Prostate gland (tissue), 2 donors: ENCODE data around the gene UNC50. TPM values are rescaled to one million over a fixed set of nuclear protein-coding genes. Genes with fewer than 3 reads are reported as not detected.

Experiments
- DNase-seq: peaks from one replicate; pipeline ENCODE4 v3.0.0-alpha.2; 2019; ENCODE audit warnings: low spot score
- H3K27ac ChIP-seq, 2 donors: fragments of 200-600 bp; sonication (generic); 2 replicates each; pipeline ENCODE4 v1.5.1; 2017 to 2019
- H3K27me3 ChIP-seq: fragments of 200-600 bp; sonication (generic); replicated peaks from 2 replicates; pipeline ENCODE4 v1.5.1; 2019; ENCODE audit not compliant: insufficient read depth
- H3K36me3 ChIP-seq, 2 donors: fragments of 200-600 bp; sonication (generic); 1 replicate in 1 of 2; 2 replicates in 1 of 2; pipeline versions ENCODE4 v1.5.1 to v1.8.1; 2017 to 2019
- H3K4me1 ChIP-seq: fragments of 200-600 bp; sonication (generic); replicated peaks from 2 replicates; pipeline ENCODE4 v1.5.1; 2019
- H3K4me3 ChIP-seq, 2 donors: fragments of 200-600 bp; sonication (generic); 2 replicates each; pipeline ENCODE4 v1.5.1; 2017 to 2019
- H3K9me3 ChIP-seq: fragments of 200-600 bp; sonication (generic); 2 replicates; pipeline ENCODE4 v1.5.1; 2017
- CTCF ChIP-seq, 4 experiments: fragments of 200-600 bp in 2 of 4; fragments of 450-650 bp in 2 of 4; sonication (generic) in 2 of 4; IDR thresholded peaks; 1 replicate in 3 of 4; 2 replicates in 1 of 4; pipeline ENCODE4 v1.5.1; 2016 to 2019; ENCODE audit warnings: antibody characterized with exemption in 4 of 4, mild to moderate bottlenecking in 2 of 4, moderate library complexity in 2 of 4
- POLR2A ChIP-seq: fragments of 450-650 bp; IDR thresholded peaks from one replicate; pipeline ENCODE4 v1.6.1; 2016; ENCODE audit warnings: antibody characterized with exemption, mild to moderate bottlenecking
- POLR2AphosphoS5 ChIP-seq: sonication (generic); formaldehyde crosslinking; IDR thresholded peaks from one replicate; pipeline ENCODE4 v1.6.1; 2017; ENCODE audit warnings: antibody characterized with exemption
- WGBS: methylation state at CpG from one replicate; pipeline ENCODE4 v1.1.5; 2018; 5-methylcytosine and 5-hydroxymethylcytosine counted together
- intact Hi-C: fragments of 100-400 bp; cut with DNase I; formaldehyde crosslinking; loops from one replicate; pipeline ENCODE4 v1.14.2; 2022
- total RNA-seq, 2 donors: library from RNA; depleted of rRNA; stranded (reverse); fragments of >200 nt; gene quantifications; one replicate each; pipeline ENCODE4 v1.1.0, GENCODE V29; 2016

UNC50 gene
- total RNA-seq, 2 donors from 2014 or later: 42.5 to 49.9 TPM

- Histone ChIP-seq H3K36me3 (no peaks in the 10 kb centered on the region), H3K27ac (no peak overlapping the region), H3K4me3 (no peak overlapping the region), H3K27me3 (no peaks in the 10 kb centered on the region), H3K4me1 (no peaks in the 10 kb centered on the region), H3K9me3 (no peaks in the 10 kb centered on the region)
- TF ChIP-seq POLR2A: no peak
- TF ChIP-seq POLR2AphosphoS5: no peak
- TF ChIP-seq CTCF (IDR thresholded peaks at IDR 0.05): no peak
- no peak for DNase-seq
- 88% methylated on average over 5 of the region's 5 CpGs for WGBS
- intact Hi-C loops: no loop called here
Observed at GRCh38 chr2:98643496-98644100, 35.2 kb downstream of the UNC50 start.

GRCh38 chr2:98647636-98648035, 39.2 kb downstream of the UNC50 start:
- Histone ChIP-seq H3K4me1 (no peaks in the 10 kb centered on the region), H3K27ac (no peak overlapping the region), H3K4me3 (no peak overlapping the region), H3K27me3 (no peaks in the 10 kb centered on the region), H3K36me3 (no peaks in the 10 kb centered on the region), H3K9me3 (no peaks in the 10 kb centered on the region)
- 80% methylated on average over 5 of the region's 5 CpGs for WGBS
- intact Hi-C loops: no loop called here
- DNase-seq: no peak
- TF ChIP-seq POLR2AphosphoS5 (no peak), CTCF (IDR thresholded peaks at IDR 0.05) (no peak), POLR2A (no peak)

GRCh38 chr2:98648451-98648850, 40.1 kb downstream of the UNC50 start:
- Histone ChIP-seq H3K27me3 (no peaks in the 10 kb centered on the region), H3K4me1 (no peaks in the 10 kb centered on the region), H3K27ac (no peak overlapping the region), H3K36me3 (no peaks in the 10 kb centered on the region), H3K4me3 (no peak overlapping the region), H3K9me3 (no peaks in the 10 kb centered on the region)
- WGBS: 90% methylated on average over 4 of the region's 4 CpGs
- intact Hi-C loops: no loop called here
- TF ChIP-seq CTCF (IDR thresholded peaks at IDR 0.05) (no peak), POLR2A (no peak), POLR2AphosphoS5 (no peak)
- no peak for DNase-seq

- TF ChIP-seq CTCF (IDR thresholded peaks at IDR 0.05) (peak; percentile 97 to 99 (median 98)), POLR2AphosphoS5 (peak; percentile 55), POLR2A (no peak)
- Histone ChIP-seq H3K27ac (no peak overlapping the region), H3K9me3 (no peaks in the 10 kb centered on the region), H3K27me3 (no peaks in the 10 kb centered on the region), H3K36me3 (no peaks in the 10 kb centered on the region), H3K4me3 (no peak overlapping the region), H3K4me1 (no peaks in the 10 kb centered on the region)
- intact Hi-C loops: loop anchor here (1.0 kb wide), 1 partner anchor 188 kb away; no protein-coding TSS in a partner anchor
- DNase-seq: peak; percentile 83
- WGBS: 29% methylated on average over 4 of the region's 4 CpGs
Observed at GRCh38 chr2:98649135-98649991, 41.0 kb downstream of the UNC50 start.
